Measurements from ENCODE around the gene DSCAM.
A peak's percentile ranks its signal among the peaks of the same experiment; 100 is the strongest.

Gene DSCAM

DNA sequence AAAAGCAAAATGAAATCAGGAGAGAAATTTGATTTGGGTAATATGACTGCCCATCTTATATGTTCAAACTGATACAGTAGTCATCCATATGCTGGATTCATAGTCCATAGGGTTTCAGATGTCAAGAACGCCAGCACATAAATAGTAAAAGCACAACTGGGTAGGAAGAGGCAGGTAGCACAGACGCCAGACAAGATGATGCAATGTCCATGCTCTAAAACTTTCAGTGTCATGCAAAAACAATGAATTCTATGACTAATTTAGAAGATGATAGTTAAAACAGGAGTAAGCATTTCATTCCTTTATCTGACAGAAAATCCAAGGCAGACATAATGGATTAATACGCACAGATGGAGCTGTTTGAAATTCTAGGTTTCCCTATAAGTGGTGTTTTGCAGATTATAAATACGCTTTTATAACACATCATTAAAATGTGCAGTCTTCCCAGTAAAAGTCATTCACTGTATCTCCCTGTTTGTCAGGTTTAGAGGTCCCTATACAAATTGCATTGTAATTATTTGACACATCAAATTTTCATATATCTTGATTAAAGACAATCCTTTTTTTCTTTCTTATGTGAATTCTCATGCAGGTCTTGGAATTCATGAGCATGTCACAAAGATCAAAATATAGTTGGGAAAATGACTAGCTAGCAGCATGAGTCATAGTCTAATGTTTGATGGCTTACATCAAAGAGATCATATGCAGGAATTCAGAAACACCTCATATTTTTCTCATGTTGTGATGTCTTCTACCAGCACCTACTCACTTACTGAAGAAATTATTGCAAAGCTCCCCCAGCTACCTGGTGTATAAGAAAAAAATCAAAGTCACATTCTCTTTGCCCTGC lies 139.9 kb downstream of the DSCAM start:
- DNase-seq: peak; percentile 35

DNA sequence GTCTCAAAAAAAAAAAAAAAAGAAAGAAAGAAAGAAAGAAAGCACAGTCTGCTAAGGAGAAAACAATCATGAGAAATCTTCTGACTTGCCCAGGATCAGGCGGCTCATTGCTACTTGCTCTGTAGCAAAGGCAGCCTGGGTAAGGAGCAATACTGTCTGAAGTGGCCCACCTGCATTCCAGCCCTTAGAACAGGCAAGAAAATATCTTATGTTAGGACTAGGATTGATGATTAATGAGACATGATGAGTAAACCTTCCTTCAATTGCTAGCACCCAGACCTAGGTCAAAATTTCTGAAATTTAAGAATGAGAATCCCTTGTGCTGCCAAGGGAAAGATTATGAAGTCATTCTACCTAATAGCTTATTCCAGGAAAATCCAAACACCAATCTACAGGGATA lies 140.8 kb downstream of the DSCAM start:
- no peak for DNase-seq

- no peak for DNase-seq
These were observed 142.8 kb downstream of the DSCAM start for GRCh38 chr21:40704141-40704540.

DNA sequence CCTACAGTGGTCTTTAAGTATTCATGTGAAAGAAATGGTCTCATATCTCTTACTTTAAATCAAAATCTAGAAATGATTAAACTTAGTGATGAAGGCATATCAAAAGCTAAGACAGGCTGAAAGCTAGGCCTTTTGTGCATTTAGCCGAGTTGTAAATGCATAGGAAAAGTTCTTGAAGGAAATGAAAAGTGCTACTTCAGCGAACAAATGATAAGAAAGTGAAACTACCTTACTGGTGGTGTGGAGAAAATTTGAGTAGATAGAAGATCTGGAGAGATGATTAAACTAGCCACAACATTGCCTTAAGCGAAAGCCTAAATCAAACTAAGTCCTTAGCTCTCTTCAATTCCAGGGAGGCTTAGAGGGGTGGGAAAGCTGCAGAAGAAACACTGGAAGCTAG lies 147.6 kb downstream of the DSCAM start:
- no peak for DNase-seq

DNA sequence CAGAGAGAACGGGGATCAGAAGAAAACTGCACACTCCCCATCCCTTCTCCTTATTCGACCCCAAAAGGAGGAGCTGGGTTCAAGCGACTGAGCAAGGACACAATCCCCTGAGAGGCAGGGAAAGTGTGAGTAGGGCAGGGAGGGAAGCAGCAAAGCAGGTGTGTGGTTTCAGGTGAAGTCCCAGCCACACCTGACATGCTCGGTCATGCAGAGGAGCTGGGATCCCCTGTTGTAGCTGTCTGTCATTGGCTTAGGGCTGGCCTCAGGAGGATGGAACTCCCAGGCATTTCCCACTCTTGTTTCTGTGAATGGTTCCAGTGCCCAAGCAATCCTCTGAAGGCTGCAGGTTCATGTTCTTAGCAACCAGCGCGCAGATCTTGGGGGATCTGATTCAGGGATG lies 150.7 kb downstream of the DSCAM start:
- no peak for DNase-seq

GRCh38 chr21:40689840-40690360 lies 157.1 kb downstream of the DSCAM start:
- DNase-seq: no peak

DNA sequence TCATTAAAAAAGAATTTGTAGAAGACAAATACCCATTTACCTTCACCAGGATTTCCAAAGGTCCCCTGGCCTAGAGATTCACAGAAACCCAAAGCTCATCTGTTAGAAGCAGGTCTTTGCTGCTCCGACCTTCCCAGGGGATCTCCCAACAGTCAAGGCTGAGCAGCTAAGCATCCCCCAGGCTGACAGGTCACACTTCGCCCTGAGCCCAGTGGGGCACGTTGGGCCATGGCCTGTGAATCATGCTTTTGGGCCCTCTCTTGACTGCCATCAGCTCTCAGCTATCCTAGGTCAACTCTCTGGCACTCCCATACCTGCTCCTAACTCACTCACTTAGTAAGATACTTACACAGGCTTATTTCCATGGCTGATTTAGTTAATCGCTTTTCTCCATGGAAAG lies 157.7 kb downstream of the DSCAM start:
- no peak for DNase-seq

DNA sequence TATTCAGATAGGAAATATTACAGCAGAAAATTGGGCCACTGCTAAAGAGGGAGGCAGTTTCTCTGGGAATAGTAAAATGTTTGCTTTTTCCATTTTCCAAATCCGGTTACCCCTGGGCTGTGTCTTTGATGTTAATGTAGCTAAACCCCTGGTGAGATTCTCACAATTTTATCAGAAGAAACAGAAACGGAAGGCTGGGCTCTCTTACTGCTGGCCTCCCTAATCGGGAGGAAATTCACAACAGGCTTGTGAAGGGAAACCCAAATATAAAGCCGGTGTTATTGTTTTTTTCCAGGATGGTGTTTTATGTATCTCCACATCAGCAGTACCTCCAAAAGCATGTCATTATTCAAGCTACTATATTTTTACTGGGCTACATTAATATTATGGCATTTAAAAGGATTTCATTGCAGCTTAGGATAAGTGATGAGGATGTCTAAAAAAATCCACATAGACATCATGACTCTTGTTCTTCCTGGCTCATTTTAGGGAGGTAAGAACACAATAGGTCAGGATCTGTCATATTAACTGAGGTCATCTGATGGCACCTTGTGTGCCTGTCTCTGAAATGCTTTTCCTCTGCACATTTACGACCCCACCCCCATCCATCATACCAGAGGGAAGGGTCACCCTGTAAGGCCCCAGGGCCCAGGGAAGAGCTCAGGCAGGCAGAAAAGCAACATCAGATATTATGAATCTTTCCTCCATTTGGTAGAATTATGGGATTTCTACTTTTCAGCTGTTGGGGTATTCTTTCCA lies 158.7 kb downstream of the DSCAM start:
- no peak for DNase-seq

DNA sequence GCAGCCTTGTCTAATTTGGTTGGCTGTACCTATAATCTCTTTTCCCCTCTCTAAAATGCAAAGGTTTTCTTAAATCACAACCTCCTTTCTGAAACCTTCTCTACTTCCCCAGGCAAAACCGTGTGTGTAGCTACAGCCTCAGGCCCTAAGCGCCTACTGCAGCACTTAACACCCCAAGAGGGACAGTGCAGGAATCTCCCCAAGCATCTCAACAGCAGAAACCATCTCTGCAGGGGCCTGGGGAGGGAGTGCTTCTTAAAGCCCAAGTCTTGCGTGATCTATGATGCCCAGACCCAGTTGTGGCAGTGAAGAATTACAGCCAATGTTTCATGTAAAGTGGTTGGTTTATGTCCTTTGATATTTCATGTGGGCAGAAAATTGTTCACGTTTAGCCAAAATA lies 159.3 kb downstream of the DSCAM start:
- no peak for DNase-seq

DNA sequence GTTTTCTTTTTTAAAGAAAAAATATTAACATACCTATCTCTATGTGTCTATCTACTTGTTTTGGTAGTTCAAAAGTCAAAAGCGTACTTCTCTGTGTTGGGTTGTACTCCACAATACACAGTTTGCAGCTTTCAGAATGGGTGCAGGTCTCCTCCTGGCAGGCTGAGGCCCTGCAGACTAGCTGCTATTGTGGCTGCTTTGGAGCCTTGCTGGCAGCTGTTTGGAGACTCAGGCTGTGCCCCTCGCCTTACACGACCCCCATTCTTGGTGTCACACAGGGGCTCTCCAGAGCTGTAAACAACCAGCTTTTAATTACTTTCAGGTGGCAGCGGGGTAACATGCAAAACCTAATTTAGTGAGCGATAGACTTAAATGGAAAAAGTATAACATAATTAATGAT lies 160.4 kb downstream of the DSCAM start:
- no peak for DNase-seq

DNA sequence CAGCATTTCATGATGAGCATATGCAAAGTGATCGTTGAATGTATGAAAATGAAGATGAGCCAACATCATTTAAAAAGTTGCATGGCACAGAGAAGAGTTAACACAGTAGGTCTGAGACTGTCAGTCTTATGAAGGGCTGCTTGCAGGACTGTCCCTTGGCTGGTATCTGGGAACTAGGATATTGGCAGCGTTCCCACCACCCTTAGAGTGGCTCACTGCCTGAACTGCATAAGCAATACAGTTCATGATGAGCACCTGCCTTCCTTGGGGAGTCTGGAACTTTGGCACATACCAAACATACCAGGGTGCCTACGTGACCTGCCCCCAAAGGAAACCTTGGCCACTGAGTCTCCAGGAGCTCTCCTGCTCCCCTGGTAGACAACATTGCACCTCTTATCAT lies 161.8 kb downstream of the DSCAM start:
- DNase-seq: no peak

DNA sequence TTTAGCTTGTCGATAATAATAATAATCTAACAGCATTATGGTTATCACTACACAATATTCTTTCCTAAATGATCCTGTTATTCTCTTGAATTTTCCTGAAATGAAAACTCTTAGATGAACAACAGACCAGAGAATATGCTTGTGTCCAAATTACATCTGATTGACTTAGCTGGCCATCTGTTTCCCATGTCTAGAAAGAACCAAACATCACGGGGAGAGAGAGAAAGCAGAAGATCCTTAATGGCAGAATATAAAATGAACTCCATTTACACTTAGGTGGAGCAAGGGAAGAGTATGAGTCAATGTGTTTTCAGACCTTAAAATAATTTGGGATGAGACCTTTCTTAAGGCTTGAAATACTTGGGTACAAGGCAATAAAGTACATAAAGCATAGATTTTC lies 162.2 kb downstream of the DSCAM start:
- no peak for DNase-seq

DNA sequence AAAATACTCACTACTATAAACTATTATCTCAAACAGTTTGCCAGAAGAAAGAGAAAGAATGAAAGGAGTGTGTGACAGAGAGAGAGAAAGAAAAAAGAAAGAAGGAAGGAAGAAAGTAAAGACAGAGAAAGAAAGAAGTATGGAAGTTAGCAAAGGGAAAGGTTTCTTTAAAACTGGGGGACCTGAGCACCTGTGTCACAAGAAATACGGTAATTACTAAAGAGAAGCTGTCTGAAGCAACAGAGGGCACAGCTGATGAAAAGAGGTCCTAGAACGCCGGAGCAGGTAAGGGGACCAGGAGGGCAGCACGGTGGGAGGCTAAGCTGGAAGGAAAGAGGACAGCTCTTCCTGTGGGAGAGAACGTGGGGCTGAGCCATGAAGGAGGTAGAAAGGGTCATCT lies 163.6 kb downstream of the DSCAM start:
- DNase-seq: no peak

DNA sequence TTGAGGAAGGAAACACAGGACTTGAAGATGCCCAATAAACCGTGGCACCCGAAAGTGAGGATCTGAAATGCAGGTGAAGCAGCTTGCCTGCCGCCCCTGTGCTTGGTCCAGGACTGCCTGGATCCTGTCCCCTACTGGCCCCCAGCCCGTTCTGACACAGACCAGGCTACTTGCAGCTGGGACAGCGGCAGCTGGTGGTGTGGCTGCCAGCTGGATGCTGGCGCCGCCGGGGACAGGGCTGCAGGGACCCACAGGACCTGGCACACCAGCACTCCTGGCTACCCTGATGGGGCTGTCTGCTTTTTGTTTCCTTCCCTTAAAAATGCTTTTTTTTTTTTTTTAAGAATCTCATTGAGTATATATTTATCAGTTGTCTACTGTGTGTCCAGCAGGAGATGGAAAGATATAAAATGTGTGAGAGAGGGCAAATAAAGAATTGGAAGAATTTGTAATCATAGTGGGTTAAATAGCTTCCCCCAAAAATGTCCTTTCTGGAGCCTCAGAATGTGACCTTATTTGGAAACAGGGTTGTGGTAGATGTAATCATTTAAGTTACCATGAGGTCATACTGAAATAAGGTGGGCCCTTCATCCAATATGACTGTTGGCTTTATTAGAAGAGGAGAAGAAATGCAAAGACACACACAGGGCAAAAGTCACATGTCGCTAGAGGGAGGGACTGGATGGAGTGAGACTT lies 165.6 kb downstream of the DSCAM start:
- peak; percentile 43 for DNase-seq

GRCh38 chr21:40680311-40680710 lies 166.6 kb downstream of the DSCAM start:
- no peak for DNase-seq

- no peak for DNase-seq
These were observed 168.2 kb downstream of the DSCAM start for GRCh38 chr21:40678681-40679284.

DNA sequence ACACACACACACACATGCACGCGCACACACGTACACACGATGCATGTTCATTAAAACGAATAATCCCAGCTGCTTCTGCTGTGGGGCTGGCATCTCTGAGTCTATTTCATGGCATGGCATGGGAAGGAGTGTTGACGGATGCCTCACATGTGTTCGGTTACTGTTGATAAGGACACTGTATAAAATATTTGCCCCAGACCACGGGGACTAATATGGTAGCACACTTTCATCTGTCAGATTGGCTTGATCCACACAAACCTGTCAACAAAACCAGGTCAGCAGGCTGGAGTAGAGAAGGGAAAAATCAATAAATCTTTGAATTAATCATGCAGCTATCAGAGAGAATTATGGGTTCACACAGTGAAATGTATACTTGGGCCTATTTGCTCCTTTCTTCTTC lies 171.9 kb downstream of the DSCAM start:
- DNase-seq: no peak

- peak; percentile 35 for DNase-seq
These were observed 174.4 kb downstream of the DSCAM start for GRCh38 chr21:40672602-40673001.

DNA sequence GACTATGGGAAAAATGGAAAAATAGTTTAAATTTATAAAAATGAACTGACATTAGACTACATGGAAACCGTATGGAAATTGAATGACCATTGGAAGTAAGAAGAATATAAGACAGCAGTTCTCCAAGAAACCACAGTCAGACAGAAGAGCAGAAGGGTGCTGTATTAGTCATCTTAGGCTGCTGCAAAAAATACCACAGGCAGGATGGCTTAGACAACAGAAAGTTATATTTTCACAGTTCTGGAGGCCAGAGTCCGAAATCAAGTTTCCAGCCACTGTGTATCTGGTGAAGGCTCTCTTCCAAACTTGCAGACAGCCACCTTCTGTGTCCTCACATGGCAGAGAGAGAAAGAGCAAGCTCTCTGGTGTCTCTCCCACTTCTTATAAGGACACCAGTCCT lies 175.2 kb downstream of the DSCAM start:
- peak; percentile 63 for DNase-seq

DNA sequence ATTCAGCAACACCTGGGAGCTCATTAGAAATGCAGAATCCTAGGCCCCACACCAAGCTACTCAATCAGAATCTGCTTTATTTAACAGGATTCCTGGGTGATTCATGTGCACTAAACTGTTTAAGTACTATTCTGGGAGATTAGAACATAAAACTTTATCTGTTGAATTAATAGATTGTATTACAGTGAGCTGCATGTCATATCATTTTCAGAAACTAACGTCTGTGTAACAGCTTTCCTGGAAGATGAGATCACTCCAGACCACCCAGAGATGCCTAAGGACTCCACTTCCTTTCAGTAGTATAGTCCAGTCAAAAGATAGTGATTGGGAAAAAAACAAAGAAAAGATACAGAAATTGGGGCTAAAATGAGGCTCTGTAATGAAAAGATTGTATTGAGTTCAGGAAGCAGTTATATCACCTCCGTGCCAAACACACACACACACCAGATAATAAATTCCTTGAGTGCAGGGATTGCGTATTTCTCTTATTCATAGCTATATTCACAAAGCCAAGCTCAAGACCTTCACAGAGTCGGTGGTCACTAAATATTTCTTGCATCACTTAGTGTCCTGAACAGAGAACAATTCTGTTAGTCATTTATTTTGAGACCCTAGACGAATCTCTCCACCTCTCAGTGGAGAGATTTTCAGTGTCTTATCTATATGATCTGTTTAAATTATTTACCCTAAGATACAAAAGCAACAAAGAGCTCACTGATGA lies 178.2 kb downstream of the DSCAM start:
- peak; percentile 37 for DNase-seq

DNA sequence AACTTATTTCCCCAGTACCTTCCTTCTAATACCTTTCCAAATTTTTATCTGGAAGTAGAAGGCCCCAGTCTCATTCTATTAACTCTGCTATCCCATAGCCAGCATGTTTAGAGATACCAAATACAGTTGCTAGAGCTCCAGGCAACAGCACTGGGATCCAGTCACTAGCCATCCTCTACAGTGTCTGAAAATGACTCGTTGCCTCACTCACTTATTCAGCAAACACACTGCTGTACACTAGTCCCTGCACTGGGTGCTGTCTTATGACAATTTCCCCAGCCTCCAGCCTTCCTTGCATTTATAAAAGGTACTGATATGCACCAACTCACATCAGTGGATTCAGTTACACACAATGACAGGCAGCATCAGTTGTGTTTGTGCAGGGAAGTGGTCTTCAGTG lies 179.0 kb downstream of the DSCAM start:
- peak; percentile 17 for DNase-seq

- no peak for DNase-seq
These were observed 184.1 kb downstream of the DSCAM start for GRCh38 chr21:40662889-40663288.
